Vagina (tissue), 2 donors: Measurements from ENCODE around the gene PPARA.

Experiments
- POLR2A ChIP-seq, 2 donors: fragments of 450-650 bp; IDR thresholded peaks; one replicate each; pipeline ENCODE4 v1.6.1; 2017; ENCODE audit warnings: antibody characterized with exemption in 2 of 2, mild to moderate bottlenecking in 2 of 2, moderate library complexity in 2 of 2
- POLR2AphosphoS5 ChIP-seq, 2 donors: sonication (generic); formaldehyde crosslinking; IDR thresholded peaks; one replicate each; pipeline ENCODE4 v1.9.0; 2017; ENCODE audit warnings: antibody characterized with exemption in 2 of 2, mild to moderate bottlenecking in 2 of 2, low read depth in 1 of 2; ENCODE audit not compliant: insufficient read depth in 1 of 2
- TF ChIP-seq, protein P1 (sequence below), 3 experiments: fragments of 450-650 bp in 2 of 3; fragments of 200-600 bp in 1 of 3; sonication (generic) in 1 of 3; IDR thresholded peaks; one replicate each; pipeline ENCODE4 v1.5.1; 2017 to 2019; ENCODE audit warnings: antibody characterized with exemption in 3 of 3, mild to moderate bottlenecking in 2 of 3, moderate library complexity in 2 of 3

DNA sequence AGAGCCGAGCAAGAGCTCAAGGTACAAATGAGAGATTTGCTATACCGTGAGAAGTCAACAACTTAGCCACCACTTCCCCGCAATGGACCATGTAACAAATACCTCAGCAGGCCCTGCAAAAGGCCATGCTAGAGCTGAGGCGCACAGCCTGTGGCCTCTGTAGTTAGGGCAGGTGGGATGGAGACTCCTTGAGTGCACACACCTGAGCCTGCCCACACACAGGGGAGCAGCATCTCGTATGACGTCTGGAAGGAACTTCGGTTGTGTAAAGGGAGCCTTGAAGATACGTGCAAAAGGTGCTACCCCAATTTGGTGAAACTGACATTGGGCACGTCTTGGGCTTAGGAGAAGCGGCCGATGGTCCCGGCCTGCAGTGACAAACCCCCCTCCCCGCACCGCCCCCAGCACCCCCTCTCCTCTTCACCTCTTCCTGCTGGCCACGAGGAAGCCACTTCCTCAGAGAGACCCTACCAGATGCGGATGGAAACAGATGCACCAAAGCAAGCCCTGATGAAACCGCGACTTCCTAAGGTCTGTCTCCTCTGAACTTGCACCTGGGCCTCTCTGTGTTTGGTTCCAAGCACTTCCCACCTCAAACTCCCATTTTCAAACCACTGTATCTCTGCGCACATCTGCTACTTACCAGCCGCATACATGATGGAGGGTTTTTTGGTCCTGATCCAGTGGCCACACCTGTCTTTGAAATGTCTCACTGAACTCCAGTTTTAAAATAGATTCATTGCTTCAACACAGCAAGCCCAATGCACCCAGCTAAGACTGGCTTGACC lies 89.1 kb downstream of the PPARA start:
- TF ChIP-seq, protein P1, sequence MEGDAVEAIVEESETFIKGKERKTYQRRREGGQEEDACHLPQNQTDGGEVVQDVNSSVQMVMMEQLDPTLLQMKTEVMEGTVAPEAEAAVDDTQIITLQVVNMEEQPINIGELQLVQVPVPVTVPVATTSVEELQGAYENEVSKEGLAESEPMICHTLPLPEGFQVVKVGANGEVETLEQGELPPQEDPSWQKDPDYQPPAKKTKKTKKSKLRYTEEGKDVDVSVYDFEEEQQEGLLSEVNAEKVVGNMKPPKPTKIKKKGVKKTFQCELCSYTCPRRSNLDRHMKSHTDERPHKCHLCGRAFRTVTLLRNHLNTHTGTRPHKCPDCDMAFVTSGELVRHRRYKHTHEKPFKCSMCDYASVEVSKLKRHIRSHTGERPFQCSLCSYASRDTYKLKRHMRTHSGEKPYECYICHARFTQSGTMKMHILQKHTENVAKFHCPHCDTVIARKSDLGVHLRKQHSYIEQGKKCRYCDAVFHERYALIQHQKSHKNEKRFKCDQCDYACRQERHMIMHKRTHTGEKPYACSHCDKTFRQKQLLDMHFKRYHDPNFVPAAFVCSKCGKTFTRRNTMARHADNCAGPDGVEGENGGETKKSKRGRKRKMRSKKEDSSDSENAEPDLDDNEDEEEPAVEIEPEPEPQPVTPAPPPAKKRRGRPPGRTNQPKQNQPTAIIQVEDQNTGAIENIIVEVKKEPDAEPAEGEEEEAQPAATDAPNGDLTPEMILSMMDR (IDR thresholded peaks at IDR 0.05): no peak
- TF ChIP-seq POLR2AphosphoS5 (IDR thresholded peaks at IDR 0.05; ENCODE audit: insufficient read depth in 1 of 2, low read depth in 1 of 2) (no peak), POLR2A (IDR thresholded peaks at IDR 0.05) (no peak)
